ENCODE data around the gene LMO7.

Gene LMO7

DNA sequence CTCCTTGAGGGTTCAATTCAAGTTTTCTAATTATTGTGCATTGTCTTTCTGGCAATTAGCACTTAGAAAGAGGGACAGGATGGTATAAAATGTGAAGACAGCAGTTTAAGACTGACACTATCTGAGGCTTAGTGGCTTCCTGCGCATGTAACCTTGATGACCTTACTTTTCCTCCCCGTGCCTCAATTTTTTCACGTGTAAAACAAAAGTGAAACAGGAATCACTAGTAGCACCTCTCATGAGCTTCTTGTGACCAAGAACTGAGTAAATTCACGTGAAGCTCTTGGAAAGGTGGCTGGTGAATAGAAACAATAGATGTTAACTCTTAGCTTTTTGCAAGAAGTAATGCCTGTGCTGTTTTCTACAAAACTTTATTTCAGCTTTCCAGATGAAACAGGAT, 233.9 kb downstream of the LMO7 start:
- Histone ChIP-seq H3K36me3 (ENCODE audit: control insufficient read depth, insufficient read depth, low read length) (no peaks in the 10 kb centered on the region), H3K27ac (ENCODE audit: insufficient read depth, low read depth, low read length, poor library complexity, severe bottlenecking) (peak overlapping the region; percentile 3), H3K9me3 (ENCODE audit: control insufficient read depth, low read length) (no peaks in the 10 kb centered on the region), H3K4me1 (ENCODE audit: control insufficient read depth, insufficient read depth, low read length) (no peaks in the 10 kb centered on the region), H3K4me3 (ENCODE audit: insufficient read depth, low read depth, low read length) (no peak overlapping the region), H3K27me3 (ENCODE audit: control insufficient read depth, insufficient read depth, low read length, poor library complexity, severe bottlenecking) (no peaks in the 10 kb centered on the region)
- 63 to 65% methylated on average over 4 of the region's 4 CpGs for WGBS, 2 experiments

DNA sequence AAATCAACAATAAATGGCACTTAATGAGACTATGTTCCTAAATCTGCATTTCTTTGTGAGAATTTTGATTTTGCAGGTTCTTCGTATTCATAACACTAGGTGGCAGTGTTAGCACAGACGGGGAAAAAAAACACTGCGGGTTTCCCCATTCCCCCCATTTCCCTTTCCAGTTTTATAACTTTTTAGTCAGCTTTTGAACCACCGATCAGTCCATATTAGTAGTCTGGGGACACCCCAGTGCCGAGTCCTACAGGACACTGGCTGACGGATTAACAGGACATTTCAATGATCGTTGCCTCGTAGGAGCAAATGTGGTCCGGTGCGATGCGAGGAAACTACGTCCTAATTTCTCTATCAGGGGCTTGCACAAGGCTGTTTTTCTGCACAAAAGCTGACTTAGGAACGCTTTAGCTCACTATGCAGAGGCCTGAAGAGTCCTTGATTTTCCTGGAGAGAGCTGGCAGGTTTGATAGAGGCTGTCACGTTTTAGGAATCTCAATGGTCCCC, 234.3 kb downstream of the LMO7 start:
- WGBS, 2 experiments, result 68 to 69% methylated on average over 14 of the region's 14 CpGs
- Histone ChIP-seq H3K27me3 (ENCODE audit: control insufficient read depth, insufficient read depth, low read length, poor library complexity, severe bottlenecking) (no peaks in the 10 kb centered on the region), H3K36me3 (ENCODE audit: control insufficient read depth, insufficient read depth, low read length) (no peaks in the 10 kb centered on the region)

DNA sequence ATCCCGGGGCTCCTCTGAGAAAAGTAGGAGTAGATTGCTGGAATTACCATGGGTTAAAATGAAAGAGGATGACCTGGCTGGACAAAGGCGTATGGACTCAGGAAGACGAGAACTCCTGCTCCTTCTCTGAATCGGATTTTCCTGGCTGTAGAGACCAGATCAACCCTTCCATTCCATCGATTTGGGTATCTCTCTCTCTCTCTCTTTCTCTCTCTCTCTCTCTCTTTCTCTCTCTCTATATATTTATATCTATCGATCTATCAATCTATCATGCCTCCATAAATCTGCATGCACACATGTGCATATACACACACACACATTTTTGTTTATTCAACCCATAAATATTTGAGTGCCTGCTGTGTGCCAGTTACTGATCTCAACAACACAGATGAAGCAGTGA, 234.9 kb downstream of the LMO7 start:
- no peaks in the 10 kb centered on the region for H3K9me3 ChIP-seq (ENCODE audit: control insufficient read depth, low read length)
- H3K4me3 ChIP-seq (ENCODE audit: insufficient read depth, low read depth, low read length), result no peak overlapping the region
- H3K4me1 ChIP-seq (ENCODE audit: control insufficient read depth, insufficient read depth, low read length), result no peaks in the 10 kb centered on the region
- H3K36me3 ChIP-seq (ENCODE audit: control insufficient read depth, insufficient read depth, low read length), result no peaks in the 10 kb centered on the region
- no peak overlapping the region for H3K27ac ChIP-seq (ENCODE audit: insufficient read depth, low read depth, low read length, poor library complexity, severe bottlenecking)
- H3K27me3 ChIP-seq (ENCODE audit: control insufficient read depth, insufficient read depth, low read length, poor library complexity, severe bottlenecking), result no peaks in the 10 kb centered on the region
- WGBS, 2 experiments, result 89 to 93% methylated on average over 6 of the region's 6 CpGs

More for the DNA sequence above, 234.3 kb downstream of the LMO7 start:
- H3K4me1 ChIP-seq (ENCODE audit: control insufficient read depth, insufficient read depth, low read length), result no peaks in the 10 kb centered on the region
- H3K9me3 ChIP-seq (ENCODE audit: control insufficient read depth, low read length), result no peaks in the 10 kb centered on the region
- no peak overlapping the region for H3K4me3 ChIP-seq (ENCODE audit: insufficient read depth, low read depth, low read length)
- H3K27ac ChIP-seq (ENCODE audit: insufficient read depth, low read depth, low read length, poor library complexity, severe bottlenecking), result no peak overlapping the region

- Histone ChIP-seq H3K9me3 (ENCODE audit: control insufficient read depth, low read length) (no peaks in the 10 kb centered on the region), H3K4me1 (ENCODE audit: control insufficient read depth, insufficient read depth, low read length) (peaks cover 6% of the 10 kb centered on the region), H3K27ac (ENCODE audit: insufficient read depth, low read depth, low read length, poor library complexity, severe bottlenecking) (no peak overlapping the region), H3K27me3 (ENCODE audit: control insufficient read depth, insufficient read depth, low read length, poor library complexity, severe bottlenecking) (no peaks in the 10 kb centered on the region), H3K36me3 (ENCODE audit: control insufficient read depth, insufficient read depth, low read length) (no peaks in the 10 kb centered on the region), H3K4me3 (ENCODE audit: insufficient read depth, low read depth, low read length) (no peak overlapping the region)
- WGBS, 2 experiments, result 90 to 96% methylated on average over 2 to 3 of the region's 3 CpGs
Observed at GRCh38 chr13:75872980-75873379, 236.8 kb downstream of the LMO7 start.

DNA sequence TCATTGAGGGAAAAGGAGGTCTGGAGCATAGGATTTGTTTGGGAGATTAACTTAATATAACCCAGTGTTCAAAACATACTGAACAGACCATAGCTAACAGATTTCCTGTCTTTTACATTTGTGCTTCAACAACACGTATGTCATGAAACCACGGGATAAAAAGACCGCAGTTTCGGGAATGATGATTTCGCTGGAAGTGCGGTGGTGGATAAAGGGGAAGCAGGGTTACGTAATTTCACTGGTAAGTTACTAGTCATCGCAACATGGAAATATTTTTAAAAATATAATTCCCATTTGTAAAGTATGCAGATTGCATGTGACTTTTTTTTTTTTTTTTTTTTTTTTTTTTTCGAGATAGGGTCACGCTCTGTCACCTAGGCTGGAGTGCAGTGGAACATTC, 237.4 kb downstream of the LMO7 start:
- H3K36me3 ChIP-seq (ENCODE audit: control insufficient read depth, insufficient read depth, low read length), result no peaks in the 10 kb centered on the region
- no peaks in the 10 kb centered on the region for H3K27me3 ChIP-seq (ENCODE audit: control insufficient read depth, insufficient read depth, low read length, poor library complexity, severe bottlenecking)
- no peak overlapping the region for H3K4me3 ChIP-seq (ENCODE audit: insufficient read depth, low read depth, low read length)
- H3K9me3 ChIP-seq (ENCODE audit: control insufficient read depth, low read length), result no peaks in the 10 kb centered on the region
- peaks cover 6% of the 10 kb centered on the region for H3K4me1 ChIP-seq (ENCODE audit: control insufficient read depth, insufficient read depth, low read length)
- WGBS, 2 experiments, result 95 to 98% methylated on average over 9 to 10 of the region's 10 CpGs
- no peak overlapping the region for H3K27ac ChIP-seq (ENCODE audit: insufficient read depth, low read depth, low read length, poor library complexity, severe bottlenecking)

- H3K4me3 ChIP-seq (ENCODE audit: insufficient read depth, low read depth, low read length), result no peak overlapping the region
- no peaks in the 10 kb centered on the region for H3K36me3 ChIP-seq (ENCODE audit: control insufficient read depth, insufficient read depth, low read length)
- no peaks in the 10 kb centered on the region for H3K27me3 ChIP-seq (ENCODE audit: control insufficient read depth, insufficient read depth, low read length, poor library complexity, severe bottlenecking)
- H3K4me1 ChIP-seq (ENCODE audit: control insufficient read depth, insufficient read depth, low read length), result peaks cover 6% of the 10 kb centered on the region
- 80% methylated on average over 1 of the region's 1 CpG; no CpG with 5 or more reads in 1 of the 2 experiments for WGBS, 2 experiments
- no peaks in the 10 kb centered on the region for H3K9me3 ChIP-seq (ENCODE audit: control insufficient read depth, low read length)
- no peak overlapping the region for H3K27ac ChIP-seq (ENCODE audit: insufficient read depth, low read depth, low read length, poor library complexity, severe bottlenecking)
Observed at GRCh38 chr13:75875450-75875849, 239.3 kb downstream of the LMO7 start.

- Histone ChIP-seq H3K4me1 (ENCODE audit: control insufficient read depth, insufficient read depth, low read length) (peaks cover 6% of the 10 kb centered on the region), H3K27me3 (ENCODE audit: control insufficient read depth, insufficient read depth, low read length, poor library complexity, severe bottlenecking) (no peaks in the 10 kb centered on the region), H3K9me3 (ENCODE audit: control insufficient read depth, low read length) (no peaks in the 10 kb centered on the region), H3K27ac (ENCODE audit: insufficient read depth, low read depth, low read length, poor library complexity, severe bottlenecking) (no peak overlapping the region), H3K4me3 (ENCODE audit: insufficient read depth, low read depth, low read length) (no peak overlapping the region), H3K36me3 (ENCODE audit: control insufficient read depth, insufficient read depth, low read length) (no peaks in the 10 kb centered on the region)
- WGBS, 2 experiments, result 26 to 27% methylated on average over 9 of the region's 11 CpGs
Observed at GRCh38 chr13:75876142-75877050, 240.3 kb downstream of the LMO7 start.

- H3K4me3 ChIP-seq (ENCODE audit: insufficient read depth, low read depth, low read length), result no peak overlapping the region
- WGBS, 2 experiments, result 73 to 76% methylated on average over 3 of the region's 3 CpGs
- no peaks in the 10 kb centered on the region for H3K9me3 ChIP-seq (ENCODE audit: control insufficient read depth, low read length)
- H3K4me1 ChIP-seq (ENCODE audit: control insufficient read depth, insufficient read depth, low read length), result peaks cover 6% of the 10 kb centered on the region
- H3K27ac ChIP-seq (ENCODE audit: insufficient read depth, low read depth, low read length, poor library complexity, severe bottlenecking), result no peak overlapping the region
- H3K36me3 ChIP-seq (ENCODE audit: control insufficient read depth, insufficient read depth, low read length), result no peaks in the 10 kb centered on the region
- no peaks in the 10 kb centered on the region for H3K27me3 ChIP-seq (ENCODE audit: control insufficient read depth, insufficient read depth, low read length, poor library complexity, severe bottlenecking)
Observed at GRCh38 chr13:75877071-75877470, 240.9 kb downstream of the LMO7 start.

- Histone ChIP-seq H3K27ac (ENCODE audit: insufficient read depth, low read depth, low read length, poor library complexity, severe bottlenecking) (no peak overlapping the region), H3K4me1 (ENCODE audit: control insufficient read depth, insufficient read depth, low read length) (peaks cover 6% of the 10 kb centered on the region), H3K27me3 (ENCODE audit: control insufficient read depth, insufficient read depth, low read length, poor library complexity, severe bottlenecking) (no peaks in the 10 kb centered on the region), H3K9me3 (ENCODE audit: control insufficient read depth, low read length) (no peaks in the 10 kb centered on the region), H3K4me3 (ENCODE audit: insufficient read depth, low read depth, low read length) (no peak overlapping the region), H3K36me3 (ENCODE audit: control insufficient read depth, insufficient read depth, low read length) (no peaks in the 10 kb centered on the region)
- WGBS, 2 experiments, result 92 to 96% methylated on average over 3 to 4 of the region's 4 CpGs
Observed at GRCh38 chr13:75879656-75880055, 243.5 kb downstream of the LMO7 start.

GRCh38 chr13:75881109-75881775, 245.1 kb downstream of the LMO7 start:
- WGBS, 2 experiments, result 84 to 89% methylated on average over 2 to 4 of the region's 4 CpGs
- H3K9me3 ChIP-seq (ENCODE audit: control insufficient read depth, low read length), result no peaks in the 10 kb centered on the region
- no peak overlapping the region for H3K27ac ChIP-seq (ENCODE audit: insufficient read depth, low read depth, low read length, poor library complexity, severe bottlenecking)
- H3K4me3 ChIP-seq (ENCODE audit: insufficient read depth, low read depth, low read length), result no peak overlapping the region
- no peaks in the 10 kb centered on the region for H3K36me3 ChIP-seq (ENCODE audit: control insufficient read depth, insufficient read depth, low read length)
- no peaks in the 10 kb centered on the region for H3K27me3 ChIP-seq (ENCODE audit: control insufficient read depth, insufficient read depth, low read length, poor library complexity, severe bottlenecking)
- H3K4me1 ChIP-seq (ENCODE audit: control insufficient read depth, insufficient read depth, low read length), result peaks cover 6% of the 10 kb centered on the region
